ENCODE data around the gene SERPINA3.

The SERPINA3 gene

GRCh38 chr14:94659901-94660300 lies 47.7 kb downstream of the SERPINA3 start:
- no peak for DNase-seq

GRCh38 chr14:94660306-94660946 lies 48.2 kb downstream of the SERPINA3 start:
- no peak for DNase-seq

GRCh38 chr14:94663538-94663937 lies 51.3 kb downstream of the SERPINA3 start:
- DNase-seq = no peak

GRCh38 chr14:94663965-94664704 lies 51.9 kb downstream of the SERPINA3 start:
- no peak for DNase-seq

- DNase-seq = no peak
Measured at GRCh38 chr14:94665121-94665520, 52.9 kb downstream of the SERPINA3 start.

- no peak for DNase-seq
Measured at GRCh38 chr14:94665544-94665943, 53.4 kb downstream of the SERPINA3 start.

GRCh38 chr14:94670692-94671285 lies 58.6 kb downstream of the SERPINA3 start:
- no peak for DNase-seq

- no peak for DNase-seq
Measured at GRCh38 chr14:94671870-94672444, 59.8 kb downstream of the SERPINA3 start.

GRCh38 chr14:94673071-94673470 lies 60.9 kb downstream of the SERPINA3 start:
- no peak for DNase-seq
